ENCODE data around the gene ARHGAP15. TPM values are rescaled to one million over a fixed set of nuclear protein-coding genes. Genes with fewer than 3 reads are reported as not detected.

Gene ARHGAP15
- total RNA-seq, 1 donor = 0.43 TPM

DNA sequence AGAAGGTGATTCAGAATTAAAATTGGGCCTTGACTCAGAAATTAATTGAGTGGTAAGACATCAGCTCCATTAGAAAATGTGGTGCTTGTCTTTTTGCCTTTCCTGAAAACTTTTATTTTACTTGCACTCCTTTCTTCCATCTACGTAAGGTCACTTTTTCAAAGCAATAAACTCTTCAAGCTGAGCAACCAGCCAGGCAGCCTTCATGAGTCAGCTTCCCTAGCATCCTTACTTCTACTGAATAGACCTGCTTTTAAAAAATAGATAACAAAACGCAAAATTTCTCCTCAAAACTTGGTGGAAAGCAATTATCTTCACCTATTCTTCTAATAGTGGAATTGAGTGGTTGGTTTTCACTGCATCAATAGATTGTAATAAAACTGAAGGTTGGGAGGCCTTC is 504.2 kb downstream of the ARHGAP15 start:
- no peak for TF ChIP-seq CTCF (IDR thresholded peaks at IDR 0.05; ENCODE audit: insufficient read depth, low read depth, low read length)
- DNase-seq (ENCODE audit: low read depth) = no peak
- no peak overlapping the region for H3K4me3 ChIP-seq (ENCODE audit: low read depth, low read length)

DNA sequence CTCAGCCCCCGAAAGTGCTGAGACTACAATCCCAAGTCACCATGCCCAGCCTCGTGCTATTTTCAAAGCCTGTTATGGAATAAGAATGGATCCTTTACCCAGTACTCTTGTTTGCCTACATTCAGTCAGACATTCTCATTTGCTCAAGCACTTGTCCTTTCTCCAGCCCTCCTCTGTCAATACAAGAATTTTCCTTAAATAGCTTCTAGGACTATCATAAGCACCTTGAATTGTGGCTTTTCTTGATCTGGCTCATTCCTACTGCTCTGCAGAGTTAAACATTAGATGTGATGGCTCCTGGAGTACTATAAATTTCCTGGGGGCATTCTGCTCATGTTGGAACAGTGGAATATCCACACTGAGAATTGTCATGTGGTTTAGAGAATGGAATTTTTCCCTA is 506.1 kb downstream of the ARHGAP15 start:
- H3K4me3 ChIP-seq (ENCODE audit: low read depth, low read length) = no peak overlapping the region
- DNase-seq (ENCODE audit: low read depth) = no peak
- no peak for TF ChIP-seq CTCF (IDR thresholded peaks at IDR 0.05; ENCODE audit: insufficient read depth, low read depth, low read length)

DNA sequence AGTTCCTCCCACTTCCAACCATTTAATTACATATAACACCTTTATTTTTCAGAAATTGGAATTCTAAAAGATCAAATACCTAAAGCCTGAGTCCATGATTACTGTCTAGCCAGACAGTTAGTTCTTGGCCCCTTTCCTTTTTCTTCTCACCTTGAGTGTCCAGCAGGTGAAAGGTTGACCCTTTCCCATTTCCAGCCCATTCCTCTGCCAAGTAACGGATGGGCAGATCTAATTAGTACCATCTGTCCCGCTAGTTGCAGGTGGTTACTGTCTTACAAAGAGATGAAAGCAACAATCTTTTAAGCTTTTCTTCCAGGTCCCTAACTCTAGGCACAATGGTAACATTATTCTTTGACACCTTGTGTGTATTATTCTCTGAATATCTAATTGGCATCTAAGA is 506.7 kb downstream of the ARHGAP15 start:
- DNase-seq (ENCODE audit: low read depth) = no peak
- no peak overlapping the region for H3K4me3 ChIP-seq (ENCODE audit: low read depth, low read length)
- TF ChIP-seq CTCF (IDR thresholded peaks at IDR 0.05; ENCODE audit: insufficient read depth, low read depth, low read length) = no peak

- no peak overlapping the region for H3K4me3 ChIP-seq (ENCODE audit: low read depth, low read length)
- DNase-seq (ENCODE audit: low read depth) = no peak
- no peak for TF ChIP-seq CTCF (IDR thresholded peaks at IDR 0.05; ENCODE audit: insufficient read depth, low read depth, low read length)
Measured at GRCh38 chr2:143640826-143641225, 511.6 kb downstream of the ARHGAP15 start.

GRCh38 chr2:143645921-143646645 is 516.9 kb downstream of the ARHGAP15 start:
- DNase-seq (ENCODE audit: low read depth) = no peak
- H3K4me3 ChIP-seq (ENCODE audit: low read depth, low read length) = no peak overlapping the region
- TF ChIP-seq CTCF (IDR thresholded peaks at IDR 0.05; ENCODE audit: insufficient read depth, low read depth, low read length) = no peak

DNA sequence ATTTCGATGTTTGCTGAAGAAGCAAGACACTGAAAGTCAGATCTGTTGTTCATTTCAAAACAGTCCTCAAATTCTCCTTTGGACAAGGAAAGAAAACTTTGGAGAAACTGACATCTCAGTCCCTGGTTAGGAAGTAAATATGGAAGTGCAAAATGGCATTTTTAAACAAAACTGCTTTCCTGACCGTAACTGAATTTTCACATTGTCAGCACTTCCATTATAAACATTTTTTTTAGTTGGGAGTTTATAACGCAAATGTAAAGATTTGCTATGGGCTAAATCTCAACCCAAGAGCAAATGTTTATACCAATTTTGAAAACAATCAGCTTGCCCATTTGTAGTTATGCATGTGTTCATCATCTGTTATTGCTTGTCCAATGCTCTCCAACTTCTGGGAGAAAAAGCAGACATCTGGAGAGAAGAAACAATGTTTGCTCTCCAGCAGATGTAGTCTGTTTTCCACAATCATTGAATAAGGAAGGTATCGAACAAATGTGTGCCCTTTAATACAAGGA is 520.1 kb downstream of the ARHGAP15 start:
- no peak for TF ChIP-seq CTCF (IDR thresholded peaks at IDR 0.05; ENCODE audit: insufficient read depth, low read depth, low read length)
- no peak for DNase-seq (ENCODE audit: low read depth)

DNA sequence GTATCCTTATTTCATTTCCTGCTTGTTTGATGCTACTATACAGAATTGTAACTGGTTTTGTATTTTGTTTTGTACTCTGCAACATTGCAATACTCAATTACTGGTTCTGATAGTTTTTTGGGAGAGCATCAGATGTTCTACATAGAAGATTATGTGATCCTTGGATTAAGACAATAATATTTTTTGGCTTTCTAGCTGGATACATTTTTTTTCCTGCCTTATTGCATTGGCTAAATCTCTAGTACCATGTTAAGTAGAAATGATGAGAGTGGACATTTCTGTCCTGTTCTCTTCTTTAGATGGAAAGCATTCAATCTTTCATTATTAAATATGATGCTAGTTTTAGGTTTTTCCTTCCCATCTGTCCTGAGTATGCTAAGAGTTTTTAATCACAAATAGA is 523.5 kb downstream of the ARHGAP15 start:
- no peak for TF ChIP-seq CTCF (IDR thresholded peaks at IDR 0.05; ENCODE audit: insufficient read depth, low read depth, low read length)
- H3K4me3 ChIP-seq (ENCODE audit: low read depth, low read length) = no peak overlapping the region
- no peak for DNase-seq (ENCODE audit: low read depth)

More for the DNA sequence above, 520.1 kb downstream of the ARHGAP15 start:
- no peak overlapping the region for H3K4me3 ChIP-seq (ENCODE audit: low read depth, low read length)
